GM12891 (cell line): ENCODE results near the gene CDC7.

Experiments used
- POLR2A ChIP-seq: IDR thresholded peaks from 2 replicates; pipeline ENCODE4 v1.6.1; 2011; ENCODE audit warnings: low read depth, low read length, control low read depth
- POLR2AphosphoS5 ChIP-seq: IDR thresholded peaks from 2 replicates; pipeline ENCODE4 v1.6.1; 2011; ENCODE audit warnings: low read depth, low read length, control low read depth
- TAF1 ChIP-seq: IDR thresholded peaks from 2 replicates; pipeline ENCODE4 v1.6.1; 2011; ENCODE audit warnings: low read depth, low read length, control low read depth

DNA sequence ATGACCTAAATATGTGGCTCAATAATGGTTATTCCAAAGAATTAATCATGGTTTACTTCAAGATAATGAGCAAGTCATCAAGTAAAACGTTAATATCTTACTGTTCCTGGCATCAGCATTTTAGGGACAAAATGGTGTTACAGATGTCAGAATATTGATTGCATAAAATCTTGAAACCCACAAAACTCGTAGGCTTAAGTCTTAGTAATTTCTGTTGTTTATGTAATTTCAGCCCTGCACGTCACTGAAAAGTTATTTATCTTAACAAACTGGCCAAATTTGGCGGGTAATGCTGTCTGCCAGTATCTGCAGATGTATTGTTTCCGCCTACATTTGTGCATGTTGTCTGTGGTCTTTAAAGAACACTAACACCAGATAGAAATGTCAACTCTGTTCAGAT is 25.8 kb downstream of the CDC7 start:
- no peak for TF ChIP-seq POLR2A
- no peak for TF ChIP-seq TAF1
- TF ChIP-seq POLR2AphosphoS5: no peak
